ENCODE data around the gene FOXK2.
A peak's percentile ranks its signal among the peaks of the same experiment; 100 is the strongest.

FOXK2 gene

GRCh38 chr17:82518826-82519810, at the start of gene FOXK2:
Gene FOXK2, plus strand, starts transcription at chr17:82519732. Its CDS starts 157 bp downstream, at chr17:82519889.
- DNase-seq = peak; percentile 96

- DNase-seq = no peak
These were observed 49.5 kb upstream of the FOXK2 start for GRCh38 chr17:82470065-82470464.

DNA sequence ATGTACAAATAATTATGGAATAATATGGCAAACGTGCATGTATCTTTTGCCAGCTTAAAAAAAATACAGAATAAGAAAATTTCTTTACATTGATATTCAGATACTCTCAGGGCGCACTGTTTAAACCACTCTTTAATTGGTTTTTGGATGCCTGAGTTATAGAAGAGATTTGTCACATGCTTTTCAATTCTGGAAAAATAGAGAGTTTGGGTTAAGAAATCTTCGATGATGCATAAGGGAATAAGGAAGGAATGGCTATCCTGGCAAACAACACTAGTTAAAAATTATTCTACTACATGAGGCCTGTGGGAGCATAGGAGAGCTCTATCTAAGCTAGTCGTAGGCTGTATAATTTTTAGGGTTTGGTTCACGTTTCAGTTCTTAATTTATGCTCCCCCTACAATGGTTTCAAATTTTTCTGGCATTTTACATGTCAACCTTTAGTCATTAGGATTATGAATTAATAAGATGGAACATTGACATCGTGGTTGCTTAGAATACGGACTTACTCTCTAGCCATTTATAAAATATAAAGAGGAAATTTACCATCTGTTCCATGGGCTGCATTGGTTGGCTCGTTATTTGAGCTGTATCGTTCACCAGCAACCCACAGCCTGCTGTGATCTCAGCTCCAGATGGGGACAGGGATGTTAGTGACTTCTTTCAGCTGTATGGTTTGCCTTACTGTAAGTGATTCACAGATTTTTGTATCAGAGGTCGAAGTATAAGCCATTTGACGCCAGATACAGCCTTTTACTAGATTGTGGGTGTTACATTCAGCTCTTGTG, 45.1 kb upstream of the FOXK2 start:
- DNase-seq = no peak

DNA sequence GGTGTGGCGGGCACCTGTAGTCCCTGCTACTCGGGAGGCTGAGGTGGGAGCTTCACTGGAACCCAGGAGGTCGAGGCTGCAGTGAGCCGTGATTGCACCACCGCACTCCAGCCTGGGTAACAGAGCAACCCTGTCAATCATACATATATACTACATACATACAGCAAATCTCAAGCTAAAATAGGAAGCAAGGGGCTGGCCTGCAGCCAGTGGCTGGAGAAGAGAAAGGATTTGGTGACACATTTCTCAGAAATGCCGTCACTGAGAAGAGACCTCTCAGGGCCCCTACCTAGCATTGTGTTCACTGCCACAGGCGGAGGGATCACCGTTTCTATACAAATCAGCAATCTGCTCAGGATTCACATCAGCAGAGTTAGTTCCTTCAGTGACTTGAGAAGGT, 44.1 kb upstream of the FOXK2 start:
- DNase-seq = no peak

DNA sequence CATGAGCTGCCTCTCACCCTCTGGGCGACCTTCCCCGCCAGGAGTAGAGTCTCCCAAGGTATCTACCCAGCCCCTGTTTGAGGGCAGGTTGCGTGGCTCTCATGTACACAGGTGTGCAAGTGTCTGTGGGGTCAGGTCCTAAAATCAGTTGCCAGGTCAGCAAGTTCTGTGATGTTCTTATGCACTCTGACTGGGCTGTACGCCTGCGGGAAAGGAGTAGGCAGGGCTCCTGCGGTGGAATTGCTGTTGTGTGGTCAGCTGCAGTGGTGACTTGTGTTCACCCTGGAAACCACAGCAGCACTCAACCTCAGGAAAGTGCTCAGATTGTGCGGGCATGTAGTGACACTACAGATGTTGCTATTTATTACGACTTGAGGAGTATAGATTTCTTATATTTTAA, 41.6 kb upstream of the FOXK2 start:
- no peak for DNase-seq

GRCh38 chr17:82479602-82480001, 39.9 kb upstream of the FOXK2 start:
- DNase-seq = no peak

- DNase-seq = no peak
These were observed 39.2 kb upstream of the FOXK2 start for GRCh38 chr17:82480318-82480717.

DNA sequence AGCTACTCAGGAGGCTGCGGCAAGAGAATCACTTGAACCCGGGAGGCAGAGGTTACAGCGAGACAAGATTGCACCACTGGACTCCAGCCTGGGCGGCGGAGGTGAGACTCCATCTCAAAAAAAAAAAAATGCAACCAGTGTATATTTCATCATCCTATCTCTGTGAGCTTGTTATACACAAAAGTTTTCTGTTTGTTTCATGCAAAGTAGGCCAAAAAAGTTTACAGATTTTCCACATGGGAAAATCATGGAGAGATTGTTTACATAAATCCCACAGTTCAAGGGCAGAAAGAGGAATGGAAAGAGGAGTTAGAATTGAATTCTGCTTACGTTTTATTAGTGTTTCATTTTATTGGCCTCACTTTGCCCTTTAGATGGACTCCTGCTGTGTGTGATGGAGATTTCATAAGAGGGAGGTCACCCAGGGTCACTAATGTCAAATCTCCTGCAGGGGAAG, 36.3 kb upstream of the FOXK2 start:
- no peak for DNase-seq

- DNase-seq = no peak
These were observed 35.7 kb upstream of the FOXK2 start for GRCh38 chr17:82483836-82484235.

DNA sequence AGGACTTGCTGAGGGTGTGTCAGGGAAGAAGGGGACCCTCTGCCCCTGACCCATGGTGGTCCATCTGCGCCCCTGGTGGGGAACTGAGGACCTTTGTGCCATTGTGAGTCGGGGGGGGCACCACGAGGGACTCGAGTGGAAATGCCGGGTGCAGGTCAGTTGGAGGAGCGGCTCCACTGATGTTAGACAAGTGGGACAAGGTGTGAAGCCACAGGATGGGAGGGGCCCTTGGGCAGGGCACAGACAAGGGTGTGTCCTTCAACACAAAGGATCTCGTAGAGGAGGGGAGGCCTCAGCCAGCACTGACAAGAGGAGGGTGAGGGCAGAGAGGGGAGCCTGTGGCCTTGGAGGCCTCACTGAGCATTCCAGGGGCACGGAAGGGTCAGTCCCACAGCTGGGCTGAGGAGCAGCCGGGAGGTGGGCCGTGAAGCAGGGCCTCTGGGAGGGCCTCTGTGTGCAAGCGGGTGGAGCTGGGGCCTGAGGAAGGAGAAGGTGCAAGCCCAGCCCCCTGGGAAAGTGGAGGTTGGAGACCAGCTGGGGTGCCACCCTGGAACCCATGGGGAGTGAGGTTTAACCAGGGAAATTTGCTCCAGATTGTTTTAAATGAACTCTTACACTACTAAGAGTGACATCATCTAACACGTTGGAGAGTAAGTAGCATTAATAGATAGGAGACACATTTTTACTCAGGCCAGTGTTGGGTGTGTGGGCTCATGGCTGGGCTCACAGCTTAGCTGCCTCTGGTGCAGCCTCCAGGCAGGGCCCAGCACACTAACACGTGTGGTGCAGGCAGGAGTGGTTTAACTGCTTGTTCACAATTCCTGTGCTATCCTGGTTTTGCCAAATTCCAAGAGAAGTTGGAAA, 33.1 kb upstream of the FOXK2 start:
- no peak for DNase-seq

- no peak for DNase-seq
These were observed 31.6 kb upstream of the FOXK2 start for GRCh38 chr17:82487910-82488309.

- DNase-seq = no peak
These were observed 30.4 kb upstream of the FOXK2 start for GRCh38 chr17:82489117-82489516.

DNA sequence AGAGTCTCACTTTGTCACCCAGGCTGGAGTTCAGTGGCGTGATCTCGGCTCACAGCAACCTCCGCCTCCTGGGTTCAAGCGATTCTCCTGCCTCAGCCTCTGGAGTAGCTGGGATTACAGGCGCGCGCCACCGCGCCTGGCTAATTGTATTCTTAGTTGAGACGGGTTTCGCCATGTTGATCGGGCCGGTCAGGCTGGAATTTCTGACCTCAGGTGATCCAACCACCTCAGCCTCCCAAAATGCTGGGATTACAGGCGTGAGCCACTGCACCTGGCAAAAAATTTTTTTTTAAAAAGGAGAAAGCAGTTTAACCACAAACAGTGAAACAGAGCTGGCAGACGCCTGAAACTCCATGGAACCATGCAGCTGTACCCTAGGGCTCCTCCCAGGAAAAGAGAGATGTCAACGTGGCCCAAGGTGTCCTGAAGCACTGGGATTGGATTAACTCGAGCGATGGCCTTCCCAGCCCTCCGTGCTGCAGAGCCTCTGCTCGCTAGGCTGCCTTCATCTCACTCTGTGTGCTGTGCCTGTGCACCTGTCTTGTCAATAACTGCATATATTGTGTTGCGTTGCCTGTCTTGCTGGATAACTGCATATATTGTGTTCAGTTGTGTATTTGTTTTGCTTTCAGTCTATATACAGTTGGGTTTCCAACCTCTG, 29.6 kb upstream of the FOXK2 start:
- DNase-seq = no peak

- no peak for DNase-seq
These were observed 28.9 kb upstream of the FOXK2 start for GRCh38 chr17:82490512-82491195.

GRCh38 chr17:82491196-82491530, 28.4 kb upstream of the FOXK2 start:
- DNase-seq = no peak

GRCh38 chr17:82491533-82491932, 28.0 kb upstream of the FOXK2 start:
- no peak for DNase-seq

DNA sequence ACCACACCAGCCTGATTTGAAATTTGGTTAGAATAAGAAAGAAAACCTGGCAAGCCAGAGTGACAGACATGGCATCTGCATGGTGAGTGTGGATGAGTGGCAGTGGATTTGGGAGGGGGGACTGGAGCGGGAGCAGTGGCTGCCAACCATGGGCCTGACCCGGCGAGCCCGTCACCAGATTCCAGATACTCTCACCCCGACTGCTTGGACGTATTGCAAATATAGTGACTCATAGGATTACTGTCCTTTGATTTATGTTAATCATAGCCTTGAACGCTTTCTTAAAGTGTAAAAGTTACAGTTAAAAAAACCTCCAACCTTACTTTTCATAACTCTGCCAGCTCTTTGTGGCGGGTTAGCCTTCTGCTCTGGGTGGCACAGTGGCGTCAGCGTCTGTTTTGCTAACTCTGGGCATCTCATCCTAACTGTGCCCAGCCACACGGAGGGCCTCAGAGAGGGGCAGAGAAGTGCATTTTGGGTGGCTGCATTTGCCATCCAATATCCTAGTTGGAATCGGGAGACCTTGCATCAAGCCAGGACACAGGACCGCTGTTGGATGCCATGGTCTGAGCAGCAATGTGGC, 26.8 kb upstream of the FOXK2 start:
- peak; percentile 51 for DNase-seq

DNA sequence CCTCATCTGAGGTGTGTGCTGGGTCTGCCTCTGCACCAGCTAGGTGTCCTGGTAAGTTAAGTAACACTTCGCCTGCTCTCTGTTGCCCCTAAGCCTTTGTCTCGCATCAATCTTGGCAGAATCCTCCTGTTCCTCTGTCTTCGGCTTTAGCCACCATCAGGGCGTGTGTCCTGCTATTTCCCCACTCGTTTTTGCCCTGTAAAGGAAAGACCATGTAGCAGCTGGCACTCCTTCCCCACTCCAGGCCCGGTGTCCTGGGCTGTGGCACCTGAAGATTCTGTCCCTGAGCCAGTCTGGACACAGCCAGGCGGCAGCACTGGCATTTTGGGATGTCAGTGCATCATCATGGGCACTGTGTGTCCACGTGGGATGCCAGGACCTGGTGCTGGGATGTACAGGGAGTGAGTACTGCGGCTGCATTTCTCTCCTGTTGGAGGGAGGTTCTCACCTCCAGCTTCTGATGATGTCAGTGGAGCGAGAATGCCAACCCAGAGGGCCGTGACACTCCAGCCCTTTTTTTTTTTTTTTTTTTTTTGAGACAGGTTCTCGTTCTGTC, 26.2 kb upstream of the FOXK2 start:
- DNase-seq = no peak

DNA sequence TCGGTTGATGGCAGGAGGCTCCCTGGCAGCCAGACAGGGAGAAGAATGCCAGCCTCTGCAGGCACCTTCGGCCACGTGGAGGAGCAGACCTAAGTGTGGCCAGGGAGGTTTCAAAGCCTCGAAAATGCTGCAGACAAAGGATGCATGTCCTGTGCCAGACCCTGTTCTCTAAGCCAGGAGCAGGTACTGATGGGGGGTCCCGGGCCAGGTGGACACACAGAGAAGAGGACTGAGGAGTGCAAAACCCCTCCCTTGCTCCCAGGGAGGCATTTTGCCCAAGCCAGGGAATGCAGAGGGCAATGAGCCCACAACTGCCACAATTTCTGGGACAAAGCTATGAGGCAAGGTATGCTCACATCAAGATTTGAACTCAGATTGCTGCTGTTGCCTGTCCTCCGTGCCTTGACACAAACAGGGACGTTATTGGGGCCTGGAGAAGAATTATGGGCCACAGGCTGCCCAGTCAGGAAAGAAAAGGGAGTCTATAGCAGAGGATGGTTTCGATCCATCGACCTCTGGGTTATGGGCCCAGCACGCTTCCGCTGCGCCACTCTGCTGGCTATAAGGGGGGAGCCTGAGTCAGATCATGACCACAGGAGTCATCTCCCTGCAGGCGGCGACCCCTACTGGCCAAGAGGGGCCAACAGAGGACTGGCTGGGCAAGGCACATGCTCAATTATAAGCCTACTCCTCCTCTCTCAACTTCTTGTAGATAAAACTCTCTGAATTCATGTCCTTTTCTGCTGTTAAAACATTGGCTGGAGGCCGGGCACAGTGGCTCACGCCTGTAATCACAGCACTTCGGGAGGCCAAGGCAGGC, 25.1 kb upstream of the FOXK2 start:
- peak; percentile 96 for DNase-seq

Data from T1000 (cell line).